Inflammatory macrophage treated with lipopolysaccharide for 1 hour (primary cell): ENCODE results near the gene SLC37A1.

ENCODE experiments used
- DNase-seq, 2 donors: peaks; one replicate each; pipeline ENCODE4 v3.0.0-alpha.2; 2020 to 2022

Gene SLC37A1

GRCh38 chr21:42564561-42564971 is 50.9 kb downstream of the SLC37A1 start:
- DNase-seq: no peak

GRCh38 chr21:42565206-42565810 is 51.7 kb downstream of the SLC37A1 start:
- no peak for DNase-seq

DNA sequence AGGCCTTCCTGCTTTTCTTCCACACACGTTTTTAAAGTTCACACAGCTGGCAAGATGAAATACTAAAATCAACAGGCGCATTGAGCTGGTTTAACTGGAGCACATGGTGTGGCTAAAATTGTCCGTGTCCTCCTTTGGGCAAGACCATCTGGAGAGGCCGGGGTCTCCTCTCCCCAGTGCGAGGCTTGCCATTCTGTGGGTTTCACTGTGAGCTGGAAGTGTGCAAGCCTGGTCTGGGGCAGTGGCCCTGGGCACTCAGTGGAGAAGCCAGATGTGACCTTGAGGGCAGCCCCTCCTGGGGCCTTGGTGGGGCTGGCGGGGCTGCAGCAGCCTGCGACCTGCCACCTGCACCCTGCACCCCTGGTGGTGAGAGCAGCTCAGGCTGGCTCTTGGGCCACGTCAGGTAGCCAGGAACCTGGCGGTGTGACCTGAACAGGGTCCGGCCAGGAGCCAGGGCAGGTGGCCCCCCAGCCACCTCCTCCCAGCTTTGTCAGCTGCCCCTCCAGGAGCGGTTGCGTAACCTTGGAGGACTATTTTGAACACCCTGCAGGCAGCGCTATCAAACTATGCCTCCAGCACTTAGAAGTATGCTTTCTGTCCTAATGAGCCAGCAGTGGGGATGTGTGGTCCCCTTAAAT is 52.4 kb downstream of the SLC37A1 start:
- DNase-seq: no peak

GRCh38 chr21:42566524-42567213 is 53.0 kb downstream of the SLC37A1 start:
- no peak for DNase-seq

DNA sequence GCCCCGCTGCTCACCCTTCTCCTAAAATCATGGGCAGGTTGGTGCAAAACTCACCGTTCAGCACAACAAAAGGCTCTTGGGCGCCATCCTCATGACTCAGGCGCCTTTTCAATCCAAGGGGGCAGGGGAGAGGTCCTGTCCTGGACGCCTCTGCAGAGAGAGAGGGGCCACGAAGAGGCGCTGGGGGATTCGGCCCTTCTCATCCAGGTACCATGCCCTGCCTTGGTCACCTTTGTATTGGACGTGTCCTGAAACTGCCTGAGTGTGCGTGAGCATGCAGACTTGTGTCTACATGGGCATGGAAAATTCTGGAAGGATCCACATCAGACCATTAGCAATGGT is 53.5 kb downstream of the SLC37A1 start:
- no peak for DNase-seq

DNA sequence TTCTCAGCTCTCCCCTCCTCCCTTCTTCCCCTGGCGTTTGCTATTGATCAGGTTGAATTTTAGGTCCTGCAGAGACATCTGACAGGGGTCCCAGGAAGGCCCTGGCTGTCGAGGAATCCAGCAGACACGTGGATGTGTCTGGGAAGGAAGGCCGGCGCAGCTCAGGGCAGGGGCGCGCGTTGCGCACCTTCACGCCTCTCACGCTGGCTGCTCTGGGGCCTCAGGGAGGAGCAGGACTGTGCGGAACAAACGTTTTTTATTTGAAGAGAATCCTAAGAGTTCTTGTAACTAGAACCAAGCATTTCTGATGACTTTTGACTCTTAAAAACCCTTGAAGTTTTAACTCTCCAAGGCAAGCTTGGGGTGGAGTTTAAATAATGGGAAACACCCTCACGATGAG is 54.2 kb downstream of the SLC37A1 start:
- DNase-seq: no peak

DNA sequence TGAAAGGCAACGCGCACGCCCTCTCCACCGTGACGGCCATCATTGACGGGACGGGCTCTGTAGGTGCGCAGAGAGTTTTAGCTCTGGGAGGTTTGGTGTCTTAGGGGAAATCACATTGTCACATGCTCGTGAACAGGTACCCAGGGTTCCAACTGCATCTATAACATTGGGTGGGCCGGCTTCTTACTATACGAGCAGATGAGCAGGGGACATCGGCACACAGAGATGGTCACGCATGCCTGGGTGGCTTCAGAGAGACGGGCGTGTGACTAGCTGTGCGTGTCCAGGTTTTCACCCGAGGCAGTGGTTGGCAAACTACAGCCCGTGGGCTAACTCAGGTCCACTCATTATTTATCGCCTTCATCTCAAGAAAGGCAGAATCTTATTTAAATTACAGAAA is 54.7 kb downstream of the SLC37A1 start:
- no peak for DNase-seq

DNA sequence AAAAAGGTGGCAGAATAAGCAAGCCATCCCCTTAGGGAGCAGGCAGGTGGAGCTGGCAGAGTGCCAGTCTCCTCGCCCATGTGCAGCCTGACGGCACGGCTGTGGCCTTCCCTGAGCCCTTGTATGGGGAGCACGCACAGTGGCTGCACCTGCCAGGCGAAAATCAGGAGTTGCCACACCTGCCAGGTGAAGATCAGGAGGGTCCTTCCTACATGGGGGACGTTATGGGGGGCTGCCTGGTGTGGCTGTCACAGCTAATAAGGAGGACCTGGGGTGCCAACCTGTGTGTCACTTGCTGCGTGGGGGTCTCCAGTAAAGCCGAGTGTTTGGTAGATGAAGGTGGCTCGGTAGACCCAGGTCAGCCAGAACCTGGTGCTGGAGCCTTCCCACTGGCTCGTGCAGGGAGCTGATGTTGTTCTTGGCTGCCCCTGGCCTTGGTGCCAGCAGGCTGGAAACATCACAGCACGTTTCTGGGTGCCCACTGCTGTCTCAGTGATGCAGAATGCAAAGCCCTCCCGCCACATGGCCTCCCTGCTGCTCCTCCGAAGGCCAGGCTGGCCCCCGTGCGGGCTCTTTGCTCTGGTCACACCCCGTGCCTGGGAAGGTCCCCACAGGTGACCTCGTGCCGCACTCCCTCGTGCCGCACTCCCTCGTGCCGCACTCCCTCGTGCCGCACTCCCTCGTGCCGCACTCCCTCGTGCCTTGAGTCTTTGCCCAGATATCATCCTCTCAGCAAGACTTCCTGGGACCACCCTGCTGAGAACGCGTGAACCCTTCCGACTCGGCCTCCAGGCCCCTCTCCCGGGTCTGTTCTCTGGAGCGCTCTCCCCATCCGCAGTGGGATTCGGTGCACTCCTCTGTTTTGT is 55.4 kb downstream of the SLC37A1 start:
- no peak for DNase-seq

DNA sequence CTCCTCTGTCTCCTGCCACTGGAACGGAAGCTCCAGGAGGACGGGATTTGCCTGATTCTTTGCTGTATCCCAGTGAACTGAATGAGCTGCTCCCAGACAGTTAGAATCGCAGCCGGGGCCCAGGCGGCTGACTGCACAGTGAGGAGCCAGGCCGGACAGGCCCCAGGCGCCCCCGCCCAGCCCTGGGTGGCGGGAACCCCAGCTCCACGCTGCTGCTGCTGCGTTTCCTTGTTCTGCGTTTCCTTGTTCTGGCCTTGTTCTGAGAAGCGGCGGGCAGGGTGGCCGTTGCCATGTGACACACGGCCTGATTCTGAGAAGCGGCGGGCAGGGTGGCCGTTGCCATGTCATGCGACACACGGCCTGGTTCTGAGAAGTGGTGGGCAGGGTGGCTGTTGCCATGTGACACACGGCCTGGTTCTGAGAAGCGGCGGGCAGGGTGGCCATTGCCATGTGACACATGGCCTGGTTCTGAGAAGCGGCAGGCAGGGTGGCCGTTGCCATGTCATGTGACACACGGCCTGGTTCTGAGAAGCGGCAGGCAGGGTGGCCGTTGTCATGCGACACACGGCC is 56.2 kb downstream of the SLC37A1 start:
- DNase-seq: peak; percentile 15 to 24

GRCh38 chr21:42570362-42570761 is 56.7 kb downstream of the SLC37A1 start:
- DNase-seq: no peak

GRCh38 chr21:42570841-42571387 is 57.3 kb downstream of the SLC37A1 start:
- no peak for DNase-seq

GRCh38 chr21:42571391-42572150 is 57.9 kb downstream of the SLC37A1 start:
- DNase-seq: no peak

DNA sequence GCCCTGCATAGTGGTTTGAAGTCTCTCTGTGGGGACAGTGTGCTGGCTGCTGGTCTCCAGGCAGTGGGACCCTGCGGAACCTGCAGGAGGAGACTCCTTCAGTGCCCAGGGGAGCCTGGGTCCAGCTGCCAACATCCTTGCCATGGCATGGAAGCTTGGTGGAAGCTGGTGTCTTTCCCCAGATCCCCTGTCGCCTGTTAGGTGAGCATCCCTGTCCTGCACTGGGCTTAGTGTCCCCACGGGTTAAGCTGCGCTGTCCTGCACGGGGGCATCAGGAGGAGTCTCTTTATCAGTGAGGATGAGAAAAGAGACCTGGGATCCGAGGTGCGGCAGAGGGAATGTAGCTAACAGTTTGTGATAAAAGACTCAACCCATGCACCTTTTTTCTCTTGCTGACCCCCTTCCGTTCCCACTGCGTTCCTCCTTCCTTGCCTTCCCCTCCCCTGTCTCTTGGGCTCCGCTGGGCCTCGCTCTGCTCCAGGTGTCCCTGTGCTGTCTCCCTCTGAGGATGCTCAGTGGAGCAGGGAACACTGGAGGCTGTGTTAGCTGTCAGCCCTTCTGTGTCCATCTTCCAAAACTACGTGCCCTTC is 59.3 kb downstream of the SLC37A1 start:
- DNase-seq: no peak

DNA sequence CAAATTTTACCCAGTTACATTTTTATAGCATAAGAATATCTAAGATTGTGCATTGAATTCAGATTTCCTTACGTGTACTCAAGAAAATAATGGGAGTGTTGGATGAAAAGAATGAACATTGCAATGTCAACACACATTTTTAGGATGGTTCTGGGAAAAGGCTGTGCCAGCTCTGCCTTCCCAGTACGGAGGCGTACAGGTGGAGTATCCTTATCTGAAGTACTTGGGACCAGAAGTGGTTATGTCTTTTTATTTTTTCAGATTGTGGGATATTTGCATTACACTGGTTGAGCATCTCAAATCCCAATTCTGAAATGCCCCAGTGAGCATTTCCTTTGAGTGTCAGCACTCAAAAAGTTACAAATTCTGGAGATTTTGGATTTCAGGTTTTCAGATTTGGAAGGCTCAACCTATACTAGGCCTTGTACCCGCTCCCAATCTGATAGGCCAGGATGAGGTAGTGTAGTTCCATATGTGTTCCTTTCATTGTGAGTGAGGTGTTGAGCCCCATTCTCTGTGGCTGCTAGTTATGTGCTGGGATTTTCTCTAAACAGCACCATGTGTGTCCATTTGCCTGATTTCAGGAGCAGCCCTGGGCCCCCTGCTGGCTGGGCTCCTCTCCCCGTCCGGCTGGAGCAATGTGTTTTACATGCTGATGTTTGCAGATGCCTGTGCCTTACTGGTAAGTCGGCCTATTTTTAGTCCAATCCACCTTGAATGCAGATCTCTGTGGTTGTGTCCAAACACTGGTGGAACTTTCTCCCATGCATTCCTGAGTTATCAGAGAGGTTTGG is 60.8 kb downstream of the SLC37A1 start:
- no peak for DNase-seq

DNA sequence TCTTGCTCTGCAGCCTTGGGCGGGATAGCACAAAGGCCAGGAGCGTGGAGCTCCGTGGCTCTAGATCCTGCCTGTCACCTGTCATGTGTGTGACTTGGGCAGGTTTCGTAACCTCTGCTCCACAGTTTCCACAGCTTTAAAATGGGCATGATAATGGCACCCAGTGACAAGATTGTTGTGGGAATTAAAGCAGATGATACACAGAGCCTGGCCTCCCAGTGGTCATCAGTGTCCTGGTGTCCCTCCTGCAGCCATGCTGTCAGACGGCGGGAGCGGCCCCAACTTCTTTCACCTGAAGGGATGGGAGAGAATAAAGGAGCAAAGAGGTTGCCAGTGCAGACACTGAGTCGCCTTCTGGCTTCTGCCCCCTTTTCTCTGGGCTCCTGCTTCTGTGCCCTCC is 61.5 kb downstream of the SLC37A1 start:
- DNase-seq: no peak

- no peak for DNase-seq
Observed at GRCh38 chr21:42576639-42577038, 63.0 kb downstream of the SLC37A1 start.

- no peak for DNase-seq
Observed at GRCh38 chr21:42578034-42578433, 64.4 kb downstream of the SLC37A1 start.

DNA sequence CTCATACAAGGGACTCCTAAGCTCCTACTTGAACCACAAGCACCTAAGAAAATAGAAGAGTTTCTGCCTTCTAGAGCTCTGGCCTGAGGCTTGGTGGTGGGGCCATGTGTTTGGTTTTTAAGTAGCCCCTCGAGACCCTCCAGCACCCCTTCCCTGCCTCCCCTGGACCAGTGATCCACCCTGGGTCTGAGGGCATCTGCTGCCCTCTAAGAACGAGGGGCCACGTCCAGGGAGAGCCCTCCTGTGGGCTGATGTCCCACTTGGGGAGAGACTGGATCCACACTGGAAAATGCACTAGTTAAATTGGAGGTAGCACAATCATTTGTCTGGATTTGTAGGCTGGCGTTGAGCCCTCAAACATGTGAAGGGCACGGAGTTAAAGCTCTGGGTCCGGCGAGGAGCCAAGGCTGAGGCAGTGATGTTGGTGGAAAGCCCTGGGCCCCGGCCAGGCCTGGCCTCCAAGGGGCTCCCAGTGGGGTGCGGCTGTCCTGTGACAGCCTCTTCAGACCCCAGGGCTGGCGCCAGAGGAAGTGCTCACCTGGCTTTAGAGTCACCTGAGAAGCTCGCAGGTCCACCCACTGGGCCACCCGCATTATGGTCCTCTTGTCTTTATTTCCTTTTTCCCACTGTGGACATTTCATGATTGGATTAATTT is 65.2 kb downstream of the SLC37A1 start:
- DNase-seq: no peak

DNA sequence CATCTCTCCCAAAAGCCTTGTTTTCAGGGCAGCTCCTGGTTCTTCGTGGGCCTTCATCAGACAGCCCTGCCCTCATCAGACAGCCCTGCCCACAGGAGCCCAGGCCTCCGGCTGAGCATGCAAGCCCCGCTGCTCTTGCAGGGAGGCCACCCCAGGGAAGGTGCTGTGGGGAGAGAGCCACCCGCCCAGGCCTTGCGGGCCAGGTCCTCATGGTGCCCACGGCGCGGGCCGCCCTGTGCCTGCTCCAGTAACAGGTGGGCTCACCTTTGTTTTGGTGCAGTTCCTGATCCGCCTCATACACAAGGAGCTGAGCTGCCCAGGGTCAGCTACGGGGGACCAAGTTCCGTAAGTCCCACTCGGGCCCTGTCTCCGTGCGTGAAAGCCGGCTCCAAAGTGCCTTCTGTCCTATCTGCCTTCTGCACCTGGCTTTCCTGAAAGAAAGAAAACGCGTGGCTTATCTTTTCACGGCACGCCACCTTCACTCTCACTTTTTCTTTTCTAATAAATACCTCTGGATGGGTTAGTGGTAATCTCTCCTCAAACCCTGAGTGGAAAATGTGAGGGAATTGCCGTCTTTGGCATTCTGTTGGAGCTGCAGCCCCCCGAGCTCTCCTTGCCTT is 65.9 kb downstream of the SLC37A1 start:
- no peak for DNase-seq
